GM12878 (cell line): ENCODE data around the gene MGAT3. TPM values are rescaled to one million over a fixed set of nuclear protein-coding genes. Genes with fewer than 3 reads are reported as not detected.

Experiments used
- ASH2L ChIP-seq: fragments of 300-600, 200-600 bp; sonication (generic); IDR thresholded peaks from 2 replicates; pipeline ENCODE4 v1.6.1; 2017; ENCODE audit warnings: low read depth, mild to moderate bottlenecking, borderline replicate concordance
- CBX3 ChIP-seq: fragments of 200-600 bp; sonication (generic); IDR thresholded peaks from 2 replicates; pipeline ENCODE4 v1.6.1; 2016; ENCODE audit warnings: low read depth, borderline replicate concordance
- EZH2 ChIP-seq: IDR thresholded peaks from 2 replicates; pipeline ENCODE4 v1.6.1; 2012; ENCODE audit warnings: low read depth, mild to moderate bottlenecking, control low read depth, inconsistent platforms, low read length, borderline replicate concordance; ENCODE audit not compliant: control insufficient read depth
- FOXK2 ChIP-seq: fragments of 450-650 bp; IDR thresholded peaks from 2 replicates; pipeline ENCODE4 v1.6.1; 2017; ENCODE audit warnings: mild to moderate bottlenecking, moderate library complexity
- HDAC2 ChIP-seq: fragments of 200-600 bp; sonication (generic); IDR thresholded peaks from 2 replicates; pipeline ENCODE4 v1.6.1; 2017
- KLF5 ChIP-seq: fragments of 450-650 bp; IDR thresholded peaks from 2 replicates; pipeline ENCODE4 v1.6.1; 2014; ENCODE audit warnings: mild to moderate bottlenecking; ENCODE audit not compliant: partially characterized antibody
- PAX5 ChIP-seq: IDR thresholded peaks from 2 replicates; pipeline ENCODE4 v1.6.1; 2011; ENCODE audit warnings: low read depth, low read length, borderline replicate concordance
- SIN3A ChIP-seq: IDR thresholded peaks from 2 replicates; pipeline ENCODE4 v1.6.1; 2012; ENCODE audit warnings: low read depth, low read length, improper control_type of control experiment
- SRF ChIP-seq, 2 experiments: IDR thresholded peaks; 2 replicates each; pipeline ENCODE4 v1.6.1; 2011; ENCODE audit warnings: low read depth in 2 of 2, low read length in 2 of 2, mild to moderate bottlenecking in 1 of 2, moderate library complexity in 1 of 2
- YY1 ChIP-seq: IDR thresholded peaks from 2 replicates; pipeline ENCODE4 v1.6.1; 2011; ENCODE audit warnings: low read depth, mild to moderate bottlenecking, low read length
- ZNF384 ChIP-seq: IDR thresholded peaks from 2 replicates; pipeline ENCODE4 v1.6.1; 2012; ENCODE audit warnings: low read depth, mild to moderate bottlenecking, low read length, improper control_type of control experiment, borderline replicate concordance
- ZZZ3 ChIP-seq: IDR thresholded peaks from 2 replicates; pipeline ENCODE4 v1.6.1; 2011; ENCODE audit warnings: low read depth; ENCODE audit not compliant: control insufficient read depth, insufficient read length
- polyA plus RNA-seq, 11 experiments: library from polyadenylated mRNA; depleted of rRNA in 4 of 11; unstranded in 6 of 11; stranded (reverse) in 5 of 11; fragments of >200 nt; fragmentation: Nextera tagmentation in 4 of 11; fragmentation: Illumina TruSeq in 1 of 11; extraction: Ambion mirVana in 4 of 11; extraction: Trizol in 1 of 11; gene quantifications; 1 replicate in 1 of 11; 2 replicates in 10 of 11; pipeline versions ENCODE4 v1.2.1 to v1.2.3, GENCODE V29; 2011 to 2016; ENCODE audit warnings: inconsistent platforms in 2 of 11, missing spikeins in 2 of 11, low read depth in 1 of 11
- total RNA-seq, 4 experiments: library from RNA; depleted of rRNA in 3 of 4; stranded (reverse); fragments of >200 nt in 3 of 4; fragmentation: Illumina TruSeq in 1 of 4; extraction: Trizol in 1 of 4; gene quantifications; 2 replicates each; pipeline versions ENCODE4 v1.2.1 to v1.2.3, GENCODE V29; 2013 to 2021
- TF ChIP-seq, protein P1 (sequence below): IDR thresholded peaks from 2 replicates; pipeline ENCODE4 v1.6.1; 2011; ENCODE audit warnings: borderline replicate concordance, low read depth, mild to moderate bottlenecking, moderate library complexity, mixed read lengths, low read length; ENCODE audit not compliant: insufficient read depth; ENCODE audit errors: extremely low read length

Gene MGAT3
- total and polyA plus RNA-seq, 10 of the 15 experiments (the other 5 are each of a cell fraction or from before 2014, with no cell fraction given), result 0.32 to 40.2 (median 11.9) TPM

DNA sequence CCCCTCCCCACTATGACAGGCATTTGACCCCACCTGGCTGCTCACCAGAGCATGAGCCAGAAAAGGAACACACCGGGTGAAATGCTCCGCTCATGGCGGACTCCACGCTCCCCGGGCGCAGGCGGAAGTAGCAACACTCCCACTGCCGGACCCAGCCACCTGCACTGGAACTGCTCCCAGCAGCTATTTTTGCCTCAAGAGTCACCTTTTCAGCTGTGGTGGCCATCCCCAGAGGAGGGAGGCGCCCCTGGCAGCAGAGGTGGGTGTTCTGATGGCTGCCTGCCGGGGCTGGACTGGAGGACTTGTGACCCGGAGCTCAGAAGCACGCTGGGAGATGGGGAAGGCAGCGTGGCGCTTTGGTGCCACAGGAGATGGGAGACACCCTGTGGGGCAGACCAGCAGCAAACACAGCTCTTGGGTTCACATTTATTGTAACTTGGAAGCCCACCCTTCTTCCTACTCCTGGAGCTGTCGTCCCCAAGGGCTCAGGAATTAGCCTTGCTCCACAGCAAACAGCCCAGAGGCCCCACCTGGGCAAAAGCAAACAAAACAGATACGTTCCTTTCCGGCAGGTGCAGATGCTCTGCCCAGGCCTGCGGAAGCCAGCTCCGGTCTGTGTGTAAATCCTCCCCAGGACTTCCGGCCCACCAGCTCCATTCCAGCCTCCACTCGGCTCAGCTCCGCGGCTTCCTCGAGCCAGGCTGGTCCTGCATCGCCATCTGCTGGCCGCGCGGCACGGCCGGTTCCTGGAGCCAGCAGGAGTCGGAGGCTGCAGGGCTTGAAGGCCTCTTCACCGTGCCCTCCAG is 72.1 kb downstream of the MGAT3 start (continued):
- no peak for TF ChIP-seq EZH2
- TF ChIP-seq ZZZ3, result no peak
- no peak for TF ChIP-seq HDAC2
- no peak for TF ChIP-seq FOXK2
- TF ChIP-seq KLF5, result peak; percentile 76
- TF ChIP-seq SRF (IDR thresholded peaks at IDR 0.05; ENCODE audit: low read depth in 2 of 2, low read length in 2 of 2), result 0 out of 4 replicates have a peak, but pooled peaks of 1 of the 2 experiments have one; percentile 49
- TF ChIP-seq, protein P1, sequence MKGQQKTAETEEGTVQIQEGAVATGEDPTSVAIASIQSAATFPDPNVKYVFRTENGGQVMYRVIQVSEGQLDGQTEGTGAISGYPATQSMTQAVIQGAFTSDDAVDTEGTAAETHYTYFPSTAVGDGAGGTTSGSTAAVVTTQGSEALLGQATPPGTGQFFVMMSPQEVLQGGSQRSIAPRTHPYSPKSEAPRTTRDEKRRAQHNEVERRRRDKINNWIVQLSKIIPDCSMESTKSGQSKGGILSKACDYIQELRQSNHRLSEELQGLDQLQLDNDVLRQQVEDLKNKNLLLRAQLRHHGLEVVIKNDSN, result no peak
- peak; percentile 96 for TF ChIP-seq YY1
- no peak for TF ChIP-seq CBX3
- TF ChIP-seq ASH2L, result no peak
- no peak for TF ChIP-seq ZNF384
- peak; percentile 79; the same call in 1 of the 2 replicates for TF ChIP-seq PAX5
- peak; percentile 88 for TF ChIP-seq SIN3A
